H1 (cell line): ENCODE data around the gene EPDR1. TPM values are rescaled to one million over a fixed set of nuclear protein-coding genes. Genes with fewer than 3 reads are reported as not detected.

Source experiments
- CTCF ChIA-PET: fragments of 300-600 bp; sonication (Branson Sonifier 250); formaldehyde crosslinking; loops from one replicate; lab custom pipeline; 2021; ENCODE audit not compliant: partially characterized antibody; lab: Charles Lee
- POLR2A ChIA-PET: fragments of 300-600 bp; sonication (Branson Sonifier 250); formaldehyde crosslinking; loops from one replicate; lab custom pipeline; 2021; ENCODE audit warnings: inconsistent platforms; ENCODE audit not compliant: partially characterized antibody; lab: Charles Lee
- DNase-seq, 2 experiments: peaks; one replicate each; pipeline versions ENCODE4 v3.0.0 to v3.0.0-alpha.2; 2010 to 2022; ENCODE audit warnings: low spot score in 2 of 2, low read depth in 1 of 2, mixed read lengths in 1 of 2
- FAIRE-seq: peaks from 2 replicates; lab custom pipeline; 2011; peaks lifted over from hg19 to GRCh38; lab: Jason Lieb, UNC
- H2AFZ ChIP-seq: 2 replicates; pipeline ENCODE4 v1.8.1; 2012; ENCODE audit warnings: low read length, inconsistent platforms
- H2AK5ac ChIP-seq: 2 replicates; pipeline ENCODE4 v1.6.1; 2013; ENCODE audit warnings: low read depth, low read length
- H2BK120ac ChIP-seq: replicated peaks from 2 replicates; pipeline ENCODE3; 2013; ENCODE audit warnings: low read depth, low read length, inconsistent platforms
- H2BK12ac ChIP-seq: 2 replicates; pipeline ENCODE4 v1.6.1; 2013; ENCODE audit warnings: low read depth, low read length
- H2BK15ac ChIP-seq: 2 replicates; pipeline ENCODE4 v1.6.1; 2013; ENCODE audit warnings: low read length
- H2BK20ac ChIP-seq: 2 replicates; pipeline ENCODE4 v1.6.1; 2013; ENCODE audit warnings: low read length
- H2BK5ac ChIP-seq: 2 replicates; pipeline ENCODE4 v1.6.1; 2013; ENCODE audit warnings: low read depth, low read length
- H3K14ac ChIP-seq: 2 replicates; pipeline ENCODE4 v1.6.1; 2013; ENCODE audit warnings: inconsistent platforms; ENCODE audit not compliant: insufficient read length
- H3K18ac ChIP-seq: 2 replicates; pipeline ENCODE4 v1.6.1; 2013; ENCODE audit warnings: low read length; ENCODE audit errors: extremely low read depth
- H3K23ac ChIP-seq: 2 replicates; pipeline ENCODE4 v1.6.1; 2013; ENCODE audit warnings: inconsistent platforms; ENCODE audit not compliant: insufficient read length
- H3K23me2 ChIP-seq: 2 replicates; pipeline ENCODE4 v1.6.1; 2013; ENCODE audit warnings: low read depth, low read length
- H3K27ac ChIP-seq: 2 replicates; pipeline ENCODE4 v1.6.1; 2011; ENCODE audit warnings: low read depth, low read length, inconsistent platforms
- H3K27me3 ChIP-seq, 4 experiments: replicated peaks in 1 of 4; 1 replicate in 1 of 4; 2 replicates in 3 of 4; pipeline versions ENCODE4 v1.6.1 to v1.8.1; 2011 to 2013; ENCODE audit warnings: low read length in 3 of 4, mild to moderate bottlenecking in 3 of 4, inconsistent platforms in 2 of 4, mixed read lengths in 2 of 4, moderate library complexity in 1 of 4; ENCODE audit not compliant: control insufficient read depth in 3 of 4, insufficient read depth in 3 of 4; ENCODE audit errors: extremely low read depth in 1 of 4
- H3K36me3 ChIP-seq, 4 experiments: 2 replicates each; pipeline versions ENCODE4 v1.6.1 to v1.8.1; 2011 to 2013; ENCODE audit warnings: mild to moderate bottlenecking in 4 of 4, low read length in 3 of 4, moderate library complexity in 2 of 4, control low read depth in 1 of 4, inconsistent platforms in 1 of 4; ENCODE audit not compliant: insufficient read depth in 4 of 4, control insufficient read depth in 2 of 4
- H3K4ac ChIP-seq: replicated peaks from 2 replicates; pipeline ENCODE3; 2013; ENCODE audit warnings: low read length, low read depth, mixed read lengths, inconsistent platforms; ENCODE audit not compliant: insufficient read length
- H3K4me1 ChIP-seq, 4 experiments: replicated peaks in 1 of 4; 1 replicate in 1 of 4; 2 replicates in 3 of 4; pipeline versions ENCODE4 v1.6.1 to v1.8.1; 2011 to 2013; ENCODE audit warnings: low read length in 3 of 4, inconsistent platforms in 2 of 4, mixed read lengths in 1 of 4; ENCODE audit not compliant: insufficient read depth in 4 of 4, control insufficient read depth in 3 of 4
- H3K4me2 ChIP-seq, 2 experiments: 2 replicates each; pipeline versions ENCODE4 v1.6.1 to v1.8.1; 2011 to 2013; ENCODE audit warnings: low read depth in 2 of 2, low read length in 2 of 2, control low read depth in 1 of 2, inconsistent platforms in 1 of 2, mild to moderate bottlenecking in 1 of 2; ENCODE audit not compliant: insufficient read depth in 1 of 2
- H3K4me3 ChIP-seq, 4 experiments: fragments of 200-600, 300-600 bp in 1 of 4; sonication (generic), shearing (Covaris generic), sonication (Bioruptor Twin) in 1 of 4; 2 replicates each; pipeline versions ENCODE4 v1.5.1 to v1.8.1; 2011 to 2016; ENCODE audit warnings: low read length in 4 of 4, low read depth in 3 of 4, control low read depth in 2 of 4, inconsistent platforms in 2 of 4, mild to moderate bottlenecking in 2 of 4, mixed read lengths in 1 of 4, moderate library complexity in 1 of 4; ENCODE audit not compliant: insufficient read depth in 2 of 4; ENCODE audit errors: extremely low read depth in 1 of 4
- H3K56ac ChIP-seq: replicated peaks from 2 replicates; pipeline ENCODE3; 2013; ENCODE audit warnings: low read depth, mild to moderate bottlenecking, mixed read lengths, low read length, inconsistent platforms; ENCODE audit not compliant: insufficient read length
- H3K79me1 ChIP-seq: 2 replicates; pipeline ENCODE4 v1.6.1; 2013; ENCODE audit warnings: low read depth, low read length, control low read depth
- H3K79me2 ChIP-seq, 2 experiments: 2 replicates each; pipeline versions ENCODE4 v1.6.1 to v1.8.1; 2012 to 2013; ENCODE audit warnings: low read length in 2 of 2, mild to moderate bottlenecking in 2 of 2, inconsistent platforms in 1 of 2; ENCODE audit not compliant: insufficient read depth in 2 of 2, control insufficient read depth in 1 of 2
- H3K9ac ChIP-seq, 4 experiments: replicated peaks in 1 of 4; 1 replicate in 1 of 4; 2 replicates in 3 of 4; pipeline versions ENCODE4 v1.6.1 to v1.8.1; 2011 to 2013; ENCODE audit warnings: low read depth in 3 of 4, low read length in 3 of 4, control low read depth in 2 of 4, mild to moderate bottlenecking in 2 of 4, moderate library complexity in 2 of 4, inconsistent platforms in 1 of 4; ENCODE audit errors: extremely low read depth in 1 of 4
- H3K9me3 ChIP-seq, 2 experiments: 2 replicates each; pipeline versions ENCODE4 v1.6.1 to v1.8.1; 2012 to 2013; ENCODE audit warnings: mild to moderate bottlenecking in 2 of 2, moderate library complexity in 2 of 2, control low read depth in 1 of 2, inconsistent platforms in 1 of 2, low read depth in 1 of 2, low read length in 1 of 2, mixed read lengths in 1 of 2; ENCODE audit not compliant: insufficient read depth in 2 of 2
- H4K20me1 ChIP-seq, 2 experiments: replicated peaks in 1 of 2; 2 replicates each; pipeline versions ENCODE3 to v1.8.1; 2011 to 2013; ENCODE audit warnings: inconsistent platforms in 2 of 2, low read length in 2 of 2, mild to moderate bottlenecking in 1 of 2; ENCODE audit not compliant: insufficient read depth in 2 of 2, control insufficient read depth in 1 of 2
- H4K5ac ChIP-seq: 2 replicates; pipeline ENCODE4 v1.6.1; 2013; ENCODE audit warnings: low read length, low read depth, mixed read lengths, inconsistent platforms; ENCODE audit not compliant: insufficient read length
- H4K8ac ChIP-seq: 2 replicates; pipeline ENCODE4 v1.8.0; 2013; ENCODE audit warnings: mild to moderate bottlenecking, moderate library complexity, low read length, inconsistent platforms; ENCODE audit not compliant: insufficient read depth; ENCODE audit errors: extremely low read depth
- H4K91ac ChIP-seq: replicated peaks from 2 replicates; pipeline ENCODE3; 2013; ENCODE audit warnings: low read length, mixed read lengths, inconsistent platforms; ENCODE audit not compliant: insufficient read length
- BCL11A ChIP-seq, 2 experiments: IDR thresholded peaks; one replicate each; pipeline ENCODE4 v1.6.1; 2011; ENCODE audit warnings: low read depth in 2 of 2, low read length in 2 of 2, mild to moderate bottlenecking in 2 of 2
- CEBPB ChIP-seq: IDR thresholded peaks from 2 replicates; pipeline ENCODE4 v1.6.1; 2012; ENCODE audit warnings: low read depth, low read length
- HDAC2 ChIP-seq, 2 experiments: fragments of 300-600 bp in 1 of 2; sonication (generic) in 1 of 2; IDR thresholded peaks; 2 replicates each; pipeline ENCODE4 v1.6.1; 2011 to 2012; ENCODE audit warnings: low read depth in 2 of 2, low read length in 2 of 2, mild to moderate bottlenecking in 2 of 2, moderate library complexity in 2 of 2, borderline replicate concordance in 1 of 2, inconsistent platforms in 1 of 2
- KDM4A ChIP-seq: IDR thresholded peaks from one replicate; pipeline ENCODE4 v1.7.1; 2012; ENCODE audit warnings: low read depth, mild to moderate bottlenecking, moderate library complexity, low read length, inconsistent platforms; ENCODE audit not compliant: severe bottlenecking
- MAX ChIP-seq: IDR thresholded peaks from 2 replicates; pipeline ENCODE4 v1.6.1; 2012; ENCODE audit warnings: inconsistent platforms
- POLR2A ChIP-seq, 2 experiments: IDR thresholded peaks; 1 replicate in 1 of 2; 2 replicates in 1 of 2; pipeline ENCODE4 v1.6.1; 2011; ENCODE audit warnings: low read depth in 2 of 2, low read length in 2 of 2, mild to moderate bottlenecking in 2 of 2; ENCODE audit errors: control extremely low read depth in 1 of 2
- POLR2AphosphoS5 ChIP-seq: IDR thresholded peaks from 2 replicates; pipeline ENCODE4 v1.6.1; 2011; ENCODE audit warnings: low read depth, low read length
- RNF2 ChIP-seq: fragments of 200-900, 300-1000 bp; sonication (generic); IDR thresholded peaks from 2 replicates; pipeline ENCODE4 v1.7.1; 2016; ENCODE audit warnings: borderline replicate concordance, low read depth, mild to moderate bottlenecking, antibody characterized with exemption, low read length; ENCODE audit not compliant: poor library complexity, severe bottlenecking; ENCODE audit errors: missing control alignments
- YY1 ChIP-seq: IDR thresholded peaks from 2 replicates; pipeline ENCODE4 v1.6.1; 2011; ENCODE audit warnings: low read depth, mild to moderate bottlenecking, low read length
- WGBS, 2 experiments: shearing (Covaris generic) in 1 of 2; methylation state at CpG; one replicate each; pipeline versions ENCODE4 v1.1.6 to v1.1.7; 2013 to 2015; ENCODE audit warnings: low lambda C conversion rate in 2 of 2, mixed read lengths in 2 of 2, inconsistent platforms in 1 of 2, low coverage in 1 of 2, missing lambda C conversion rate in 1 of 2; ENCODE audit not compliant: insufficient replicate concordance in 2 of 2, insufficient coverage in 1 of 2, insufficient read length in 1 of 2; ENCODE audit errors: extremely low coverage in 1 of 2, missing lambda C conversion rate in 1 of 2; 5-methylcytosine and 5-hydroxymethylcytosine counted together
- polyA plus RNA-seq, 7 experiments: library from polyadenylated mRNA; depleted of rRNA in 3 of 7; stranded (reverse) in 5 of 7; unstranded in 2 of 7; fragments of >200 nt in 5 of 7; fragments of 200-250 nt in 2 of 7; gene quantifications; 1 replicate in 5 of 7; 2 replicates in 1 of 7; 4 replicates in 1 of 7; pipeline versions ENCODE4 v1.2.1 to v1.2.3, GENCODE V29; 2011 to 2013; ENCODE audit warnings: missing spikeins in 2 of 7, mixed read lengths in 2 of 7
- total RNA-seq: library from RNA; stranded (reverse); fragmentation: NEBNext Ultra II Directional; extraction: Animal tissue kit (Norgen Biotek cat#: 25700); gene quantifications from 2 replicates; pipeline ENCODE4 v1.2.1, GENCODE V29; 2021

Gene EPDR1
- total and polyA plus RNA-seq, 2 of the 8 experiments (the other 6 are each of a cell fraction or from before 2014, with no cell fraction given), result 6.4 to 8.2 TPM

- H2BK15ac ChIP-seq, result peak overlapping the region; percentile 82; the same call in 1 of the 2 replicates
- 2% methylated on average over 52 of the region's 63 CpGs; no CpG with 5 or more reads in 1 of the 2 experiments for WGBS, 2 experiments
- no peaks in the 10 kb centered on the region for H3K79me2 ChIP-seq
- no peaks in the 10 kb centered on the region for H3K79me1 ChIP-seq
- H3K23ac ChIP-seq, result no peak overlapping the region
- no peak overlapping the region for H3K56ac ChIP-seq
- H4K8ac ChIP-seq, result peak overlapping the region; percentile 95; the same call in 1 of the 2 replicates
- H2BK20ac ChIP-seq, result no peak overlapping the region
- no peak overlapping the region for H3K27ac ChIP-seq
- peak overlapping the region; percentile 22 for H4K91ac ChIP-seq
- H3K9ac ChIP-seq, result peak overlapping the region; percentile 60 to 84 (median 64)
- peaks cover 5 to 33% (median 18%) of the 10 kb centered on the region in 4 experiments for H3K27me3 ChIP-seq
- peaks cover 0 to 3% of the 10 kb centered on the region in 2 experiments for H4K20me1 ChIP-seq
- ChIA-PET POLR2A (interaction anchor here (1.0 kb wide), 1 partner anchor 19 kb away, joined by 3 read pairs; no protein-coding TSS in a partner anchor), CTCF (interaction anchor here (0.7 to 2.8 kb wide), 16 partner anchors 9 to 414 kb away, joined by 3 to 8 read pairs (median 4); no protein-coding TSS in a partner anchor)
- H2AFZ ChIP-seq, result peak overlapping the region; percentile 74; the same call in 1 of the 2 replicates
- peaks cover 0 to 7% (median 4%) of the 10 kb centered on the region in 4 experiments; a peak in 6 of 7 replicates for H3K4me1 ChIP-seq
- DNase-seq (peak in 1 of 2 experiments; percentile 78), FAIRE-seq (no peak)
- H3K4me2 ChIP-seq, result peak overlapping the region; percentile 67 to 90
- H3K9me3 ChIP-seq, result peaks cover 0 to 3% of the 10 kb centered on the region in 2 experiments; a peak in 2 of 4 replicates
- H3K36me3 ChIP-seq, result 0 out of 8 replicates have a peak, but pooled peaks cover 0 to 2% (median 0%) of the 10 kb centered on the region in 4 experiments
- H2BK12ac ChIP-seq, result peak overlapping the region; percentile 61
- no peak overlapping the region for H3K4ac ChIP-seq
- H4K5ac ChIP-seq, result no peak overlapping the region
- H3K4me3 ChIP-seq, result peak overlapping the region; percentile 60 to 76 (median 68)
- H2BK120ac ChIP-seq, result no peak overlapping the region
- H3K23me2 ChIP-seq, result peaks cover 9% of the 10 kb centered on the region; the same call in 1 of the 2 replicates
- H3K18ac ChIP-seq, result peak overlapping the region; percentile 49; the same call in 1 of the 2 replicates
- H2AK5ac ChIP-seq, result no peak overlapping the region
- H3K14ac ChIP-seq, result no peak overlapping the region
- H2BK5ac ChIP-seq, result 0 out of 2 replicates have a peak overlapping the region, but pooled peaks have one; percentile 5
- TF ChIP-seq MAX (peak; percentile 59), POLR2A (IDR thresholded peaks at IDR 0.05; ENCODE audit: control extremely low read depth in 1 of 2, low read depth in 2 of 2, low read length in 2 of 2) (0 out of 3 replicates have a peak, but pooled peaks of 1 of the 2 experiments have one; percentile 34), KDM4A (peak; percentile 78), BCL11A (IDR thresholded peaks at IDR 0.05; ENCODE audit: low read depth in 2 of 2, low read length in 2 of 2) (no peak), HDAC2 (IDR thresholded peaks at IDR 0.05; ENCODE audit: borderline replicate concordance in 1 of 2, low read depth in 2 of 2, low read length in 2 of 2) (peak in 1 of 2 experiments; percentile 75; a peak in 1 of 4 replicates), POLR2AphosphoS5 (peak; percentile 12; the same call in 1 of the 2 replicates), RNF2 (no peak), CEBPB (no peak), YY1 (no peak)
Observed at GRCh38 chr7:37920849-37921805, 687 bp downstream of the EPDR1 start.
